ENCODE data around the gene MLST8.
"Not testable (repeated sequence)": the region's sequence is repeated elsewhere in the genome, so short reads cannot be mapped to it uniquely, and the experiment has no call there.

The MLST8 gene

GRCh38 chr16:2231016-2231931 is 26.0 kb downstream of the MLST8 start:
- in situ Hi-C loops (cut with HindIII; ENCODE audit: low sequenced_read_pairs), result no loop called here

GRCh38 chr16:2232094-2232990 is 27.1 kb downstream of the MLST8 start:
- in situ Hi-C loops (cut with HindIII; ENCODE audit: low sequenced_read_pairs), result no loop called here

- in situ Hi-C loops (cut with HindIII; ENCODE audit: low sequenced_read_pairs), result no loop called here
Measured at GRCh38 chr16:2233046-2233775, 28.0 kb downstream of the MLST8 start.

- in situ Hi-C loops (cut with HindIII; ENCODE audit: low sequenced_read_pairs), result no loop called here
Measured at GRCh38 chr16:2233872-2234812, 28.9 kb downstream of the MLST8 start.

GRCh38 chr16:2234813-2235170 is 29.5 kb downstream of the MLST8 start:
- in situ Hi-C loops (cut with HindIII; ENCODE audit: low sequenced_read_pairs), result no loop called here

- in situ Hi-C loops (cut with HindIII; ENCODE audit: low sequenced_read_pairs), result no loop called here
Measured at GRCh38 chr16:2235234-2235651, 30.0 kb downstream of the MLST8 start.

GRCh38 chr16:2235695-2236336 is 30.6 kb downstream of the MLST8 start:
- in situ Hi-C loops (cut with HindIII; ENCODE audit: low sequenced_read_pairs), result no loop called here

- in situ Hi-C loops (cut with HindIII; ENCODE audit: low sequenced_read_pairs), result no loop called here
Measured at GRCh38 chr16:2236337-2237101, 31.3 kb downstream of the MLST8 start, which contains the start of gene DNASE1L2. Gene DNASE1L2 (plus strand): TSS chr16:2236444. CDS start chr16:2236817, 373 bp downstream.

GRCh38 chr16:2237102-2237482 is 31.8 kb downstream of the MLST8 start:
- in situ Hi-C loops (cut with HindIII; ENCODE audit: low sequenced_read_pairs), result no loop called here

GRCh38 chr16:2237493-2238149 is 32.4 kb downstream of the MLST8 start:
- in situ Hi-C loops (cut with HindIII; ENCODE audit: low sequenced_read_pairs), result no loop called here

GRCh38 chr16:2238150-2238837 is 33.0 kb downstream of the MLST8 start:
- in situ Hi-C loops (cut with HindIII; ENCODE audit: low sequenced_read_pairs), result no loop called here

GRCh38 chr16:2238838-2239675 is 33.8 kb downstream of the MLST8 start:
- in situ Hi-C loops (cut with HindIII; ENCODE audit: low sequenced_read_pairs), result no loop called here

GRCh38 chr16:2240331-2240730 is 35.1 kb downstream of the MLST8 start:
- in situ Hi-C loops (cut with HindIII; ENCODE audit: low sequenced_read_pairs), result not testable (repeated sequence)

GRCh38 chr16:2242598-2242997 is 37.3 kb downstream of the MLST8 start:
- in situ Hi-C loops (cut with HindIII; ENCODE audit: low sequenced_read_pairs), result no loop called here

GRCh38 chr16:2243031-2243528 is 37.8 kb downstream of the MLST8 start:
- in situ Hi-C loops (cut with HindIII; ENCODE audit: low sequenced_read_pairs), result no loop called here

GRCh38 chr16:2243781-2244180 is 38.5 kb downstream of the MLST8 start:
- in situ Hi-C loops (cut with HindIII; ENCODE audit: low sequenced_read_pairs), result no loop called here

All from DLD1 (cell line).